Measurements from ENCODE around the gene HMGCS2.
A peak's percentile ranks its signal among the peaks of the same experiment; 100 is the strongest.

HMGCS2 gene

DNA sequence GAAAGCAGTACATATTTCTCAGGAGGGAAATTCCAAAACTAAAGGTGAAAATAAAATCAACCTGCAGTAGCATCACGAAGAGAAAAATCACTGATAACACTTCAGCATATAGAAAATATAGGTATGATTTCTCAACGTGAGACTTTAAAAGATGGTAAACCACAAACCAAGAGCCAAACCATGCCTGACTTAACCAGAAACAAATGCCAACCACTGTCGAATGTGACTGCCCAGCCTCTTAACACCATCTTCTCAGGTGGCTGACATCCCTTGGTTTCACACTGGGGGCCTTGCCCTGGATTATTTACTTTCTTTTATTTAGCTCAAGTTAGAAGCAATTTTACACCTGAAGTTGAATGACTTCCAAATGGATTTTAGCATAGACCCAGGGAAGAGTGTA lies 10.1 kb downstream of the HMGCS2 start:
- no peak for DNase-seq (ENCODE audit: low spot score)

DNA sequence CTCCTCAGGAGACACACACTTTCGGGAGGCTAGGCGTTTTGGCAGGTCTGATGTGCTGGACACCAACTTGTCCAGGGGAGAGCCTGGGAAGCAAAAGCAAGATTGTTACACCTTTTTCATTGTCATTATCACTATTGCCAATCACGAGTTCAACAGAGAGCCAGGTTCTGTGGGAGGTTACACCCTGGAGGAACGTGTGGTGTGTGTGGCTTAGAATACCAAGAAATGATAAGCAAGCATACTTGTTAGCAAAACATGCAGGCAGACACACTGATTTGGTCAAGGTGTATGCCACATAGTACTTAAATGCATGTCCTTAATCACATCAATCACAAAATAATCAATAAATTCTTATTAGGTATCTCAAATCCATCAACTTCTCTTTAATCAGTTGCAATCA lies 16.1 kb downstream of the HMGCS2 start:
- no peak for DNase-seq (ENCODE audit: low spot score)

DNA sequence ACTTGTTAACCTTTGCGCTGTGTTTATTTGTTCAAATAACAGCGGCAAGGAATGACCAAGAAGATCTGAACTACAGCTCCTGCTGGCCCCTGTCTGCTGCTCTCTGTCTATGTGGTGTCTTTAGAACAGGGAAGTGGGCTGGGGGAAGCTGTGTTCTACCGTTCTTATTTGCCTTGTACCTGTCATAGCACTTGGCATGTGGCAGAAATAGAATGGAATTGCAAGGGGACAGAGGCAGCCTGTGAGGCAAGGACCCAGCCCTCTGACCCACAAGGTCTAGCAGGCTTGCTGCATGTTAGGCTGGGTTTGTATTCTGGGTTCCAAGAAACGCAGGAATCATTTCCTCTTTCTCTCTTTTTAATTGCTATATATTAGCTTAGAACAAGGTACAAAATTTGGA lies 20.7 kb downstream of the HMGCS2 start:
- DNase-seq (ENCODE audit: low spot score), result no peak

DNA sequence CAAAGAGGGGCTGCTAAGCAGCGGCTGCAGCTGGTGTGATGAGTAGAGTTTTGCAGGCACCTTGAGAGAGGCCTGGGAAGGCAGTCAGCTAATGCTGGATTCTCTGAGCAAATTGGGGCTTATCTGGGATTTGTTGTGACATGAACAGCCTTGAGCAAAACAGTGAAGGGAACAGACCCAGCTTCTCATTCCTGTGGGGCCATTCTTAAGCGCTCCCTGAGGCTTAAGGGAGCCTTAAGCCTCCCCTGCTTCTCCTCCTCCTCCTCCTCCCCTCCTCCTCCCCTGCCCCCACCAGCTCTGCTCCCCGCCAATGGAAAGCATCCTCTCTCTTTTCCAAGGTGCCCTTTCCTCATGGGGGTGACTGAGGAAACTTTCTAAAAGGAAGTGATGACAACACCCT lies 21.3 kb downstream of the HMGCS2 start:
- no peak for DNase-seq (ENCODE audit: low spot score)

DNA sequence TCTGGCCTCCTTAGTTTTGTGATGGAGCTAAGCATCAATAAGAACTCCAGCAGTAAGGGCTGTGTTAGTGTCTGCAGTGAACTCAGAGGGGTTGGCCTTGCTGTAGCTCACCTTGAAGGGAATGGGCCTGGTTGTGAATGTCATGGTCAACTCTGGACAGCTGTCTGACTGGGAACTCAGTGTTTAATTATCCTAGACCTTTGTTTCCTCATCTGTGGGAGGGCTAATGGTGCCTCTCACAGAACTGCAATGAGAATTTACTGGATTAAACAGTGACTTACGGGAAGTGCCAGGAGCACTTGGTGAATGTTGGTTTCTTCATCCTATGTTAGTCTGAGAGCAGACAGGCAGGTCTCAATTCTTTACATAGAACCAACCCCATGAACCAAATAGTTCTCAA lies 23.7 kb downstream of the HMGCS2 start:
- DNase-seq (ENCODE audit: low spot score), result no peak

DNA sequence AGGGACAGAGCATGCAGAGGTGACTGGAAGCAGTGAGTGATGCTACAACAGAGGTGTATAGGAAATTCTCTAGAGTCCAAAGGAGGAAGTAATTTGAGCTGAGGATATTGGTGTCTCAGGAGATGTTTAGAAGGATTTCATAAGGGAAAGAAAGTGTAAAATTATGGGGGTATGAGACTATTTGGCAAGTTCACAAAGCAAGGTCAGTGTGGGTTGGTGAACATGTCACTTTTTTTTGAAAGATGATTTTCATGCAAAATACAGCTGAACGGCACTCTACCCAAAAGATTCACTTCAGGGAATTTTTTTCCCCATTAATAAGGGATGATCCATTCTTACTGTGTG lies 24.1 kb downstream of the HMGCS2 start:
- DNase-seq (ENCODE audit: low spot score), result no peak

DNA sequence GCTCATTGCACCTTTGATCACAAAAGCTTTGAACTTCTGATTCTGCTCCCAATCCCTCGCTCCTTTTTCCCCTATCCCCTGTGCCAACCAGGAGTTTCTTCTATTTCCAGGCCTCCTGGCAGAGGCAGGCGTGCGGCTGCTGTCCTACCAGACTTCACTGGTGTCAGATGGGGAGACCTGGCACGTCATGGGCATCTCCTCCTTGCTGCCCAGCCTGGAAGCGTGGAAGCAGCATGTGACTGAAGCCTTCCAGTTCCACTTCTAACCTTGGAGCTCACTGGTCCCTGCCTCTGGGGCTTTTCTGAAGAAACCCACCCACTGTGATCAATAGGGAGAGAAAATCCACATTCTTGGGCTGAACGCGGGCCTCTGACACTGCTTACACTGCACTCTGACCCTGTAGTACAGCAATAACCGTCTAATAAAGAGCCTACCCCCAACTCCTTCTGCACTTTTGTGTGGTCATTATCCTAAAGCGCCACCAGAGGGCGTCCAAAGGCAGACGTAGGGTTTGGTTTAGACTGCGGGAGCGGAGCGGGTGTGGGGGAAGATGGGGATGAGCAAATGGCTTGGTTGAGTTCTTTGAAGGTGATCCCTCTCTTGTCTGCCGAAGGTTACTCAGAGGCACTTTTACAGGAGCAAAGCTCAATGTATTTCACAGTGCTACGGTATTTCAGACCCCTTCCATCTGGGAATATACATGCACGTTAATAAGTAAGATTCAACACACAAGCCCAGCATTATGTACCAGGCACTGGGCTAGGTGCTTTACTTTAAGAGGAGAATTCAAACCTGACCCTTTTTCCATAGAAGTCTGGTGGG lies 24.7 kb downstream of the HMGCS2 start:
- peak; percentile 89 for DNase-seq (ENCODE audit: low spot score)

DNA sequence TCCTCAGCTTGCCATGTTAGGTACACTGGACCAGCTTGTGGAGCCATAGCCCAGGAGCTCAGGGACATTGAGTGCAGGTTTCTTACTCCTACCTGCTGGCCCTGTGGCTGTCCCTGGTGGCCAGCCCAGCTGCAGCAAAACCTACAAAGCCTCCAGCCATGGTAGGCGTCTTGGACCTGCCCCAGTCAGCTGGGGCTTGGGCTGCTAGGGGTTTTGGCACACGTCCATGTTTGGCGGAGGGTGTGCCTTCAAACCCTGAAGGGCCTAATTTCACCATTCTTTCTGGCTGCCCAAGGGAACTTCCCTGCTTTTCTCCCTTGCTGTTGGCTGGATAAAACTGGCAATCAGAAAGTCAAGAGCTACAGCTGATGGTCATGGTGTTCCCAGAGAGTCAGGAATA lies 25.4 kb downstream of the HMGCS2 start:
- no peak for DNase-seq (ENCODE audit: low spot score)

DNA sequence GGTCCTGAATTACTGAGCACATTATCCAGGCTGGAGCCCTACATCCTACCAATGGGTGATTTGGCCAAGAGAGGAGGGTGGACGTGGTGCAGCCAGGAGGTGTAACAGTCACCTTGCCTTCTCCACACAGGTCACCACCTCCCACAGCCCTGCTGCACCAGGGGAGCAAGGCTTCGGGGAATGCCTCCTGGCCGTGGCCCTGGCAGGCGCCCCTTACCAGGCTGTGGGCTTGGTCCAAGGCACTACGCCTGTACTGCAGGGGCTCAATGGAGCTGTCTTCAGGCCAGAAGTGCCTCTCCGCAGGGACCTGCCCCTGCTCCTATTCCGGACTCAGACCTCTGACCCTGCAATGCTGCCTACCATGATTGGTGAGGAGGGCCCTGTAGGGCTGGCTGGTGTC lies 26.0 kb downstream of the HMGCS2 start:
- no peak for DNase-seq (ENCODE audit: low spot score)

DNA sequence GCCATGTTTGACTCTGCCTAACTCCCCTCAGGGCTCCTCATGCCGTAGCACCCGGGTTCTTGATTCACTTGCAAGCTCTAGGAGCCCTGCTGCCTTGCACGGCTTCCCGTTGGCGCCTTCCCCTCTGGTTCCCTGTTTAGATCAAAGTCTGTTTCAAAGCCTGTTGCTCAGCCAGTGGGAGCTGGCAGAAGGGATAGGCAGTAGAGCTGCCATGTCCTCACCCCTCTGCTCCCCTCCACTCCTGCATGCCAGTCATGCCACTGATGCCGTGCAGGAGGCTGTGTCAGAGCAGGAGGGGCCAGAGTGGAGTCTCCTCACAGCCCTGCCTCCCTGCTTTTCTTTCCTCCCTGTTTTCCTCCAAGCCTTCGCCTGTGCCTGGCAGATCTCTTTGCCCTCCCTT lies 26.5 kb downstream of the HMGCS2 start:
- DNase-seq (ENCODE audit: low spot score), result no peak

DNA sequence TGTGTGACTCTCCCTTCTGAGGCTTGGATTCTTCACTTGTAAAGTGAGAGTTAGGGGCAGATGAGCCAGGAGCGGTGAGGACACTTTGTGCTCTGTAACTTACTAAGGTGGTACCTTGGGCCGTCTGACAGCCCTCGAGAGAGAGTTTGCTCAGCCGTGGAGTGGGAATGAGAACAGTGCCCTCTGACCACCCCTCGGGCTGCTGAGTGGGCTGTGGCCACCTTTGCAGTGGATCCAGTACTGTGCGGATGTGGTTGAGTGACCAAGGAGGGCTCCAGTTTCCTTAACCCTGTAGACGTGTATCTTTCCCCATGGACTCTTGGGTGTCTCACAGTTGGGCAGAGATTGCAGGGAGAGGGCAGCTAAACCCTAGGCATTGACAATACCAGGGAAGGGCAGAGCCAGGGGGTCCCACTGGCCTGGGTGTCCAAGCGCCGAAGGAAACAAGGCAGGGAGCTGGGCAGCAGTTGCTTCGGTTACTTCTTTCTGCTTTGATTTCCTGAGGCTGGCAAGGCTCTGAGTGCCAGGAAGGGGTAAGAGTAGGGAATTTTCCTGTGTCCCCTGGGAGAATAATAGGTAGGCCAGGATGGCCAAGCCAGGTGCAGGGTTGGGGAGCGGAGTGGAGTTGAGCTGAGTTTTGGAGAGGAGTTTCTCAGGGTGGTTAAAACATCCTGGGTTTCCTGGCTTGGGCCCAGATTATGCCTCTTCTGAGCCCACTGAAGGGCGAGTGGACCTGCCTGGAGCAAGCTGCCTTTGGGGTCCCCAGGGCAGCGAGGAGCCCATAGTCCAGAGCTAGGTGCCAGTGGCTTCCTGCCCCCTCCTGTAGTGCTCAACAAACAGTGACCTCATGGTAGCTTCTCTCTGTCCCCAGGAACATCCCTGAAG lies 27.6 kb downstream of the HMGCS2 start:
- no peak for DNase-seq (ENCODE audit: low spot score)

DNA sequence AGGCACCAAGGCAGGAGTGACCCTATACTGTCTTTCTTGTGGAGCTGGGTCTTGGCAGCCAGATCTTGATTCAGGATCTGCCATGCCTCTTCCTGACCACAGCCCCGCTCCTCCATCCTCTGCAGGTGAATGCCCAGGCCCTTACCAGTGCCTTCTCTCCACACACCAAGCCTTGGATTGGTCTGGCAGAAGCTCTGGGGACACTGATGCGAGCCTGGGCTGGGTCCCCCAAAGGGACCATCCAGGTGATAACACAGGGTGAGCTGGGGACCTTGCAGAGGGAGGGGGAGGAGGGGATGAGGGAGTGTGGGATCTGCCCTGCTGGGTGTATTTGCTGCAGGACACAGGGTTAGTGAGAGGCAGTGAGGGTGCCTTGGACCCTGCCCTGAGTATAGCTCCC lies 28.4 kb downstream of the HMGCS2 start:
- no peak for DNase-seq (ENCODE audit: low spot score)

DNA sequence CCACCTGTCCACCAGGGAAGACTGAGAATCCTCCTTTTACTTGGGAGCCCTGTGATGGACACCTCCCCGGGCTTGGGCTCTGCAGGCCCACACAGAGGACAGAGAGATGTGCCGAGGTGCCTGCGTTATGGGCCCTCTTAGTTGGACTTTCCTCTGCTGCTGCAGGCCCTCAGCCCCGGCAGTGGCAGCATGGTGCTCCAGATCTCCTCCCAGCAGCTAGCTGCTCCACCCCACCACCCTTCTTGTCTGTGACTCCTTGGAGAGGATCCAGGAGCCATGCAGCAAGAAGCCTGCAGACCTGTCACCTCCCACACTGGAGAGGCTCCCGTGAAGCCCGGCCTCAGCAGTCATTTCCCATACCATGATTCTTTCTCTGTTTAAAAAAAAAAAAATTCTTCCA lies 29.6 kb downstream of the HMGCS2 start:
- no peak for DNase-seq (ENCODE audit: low spot score)

DNA sequence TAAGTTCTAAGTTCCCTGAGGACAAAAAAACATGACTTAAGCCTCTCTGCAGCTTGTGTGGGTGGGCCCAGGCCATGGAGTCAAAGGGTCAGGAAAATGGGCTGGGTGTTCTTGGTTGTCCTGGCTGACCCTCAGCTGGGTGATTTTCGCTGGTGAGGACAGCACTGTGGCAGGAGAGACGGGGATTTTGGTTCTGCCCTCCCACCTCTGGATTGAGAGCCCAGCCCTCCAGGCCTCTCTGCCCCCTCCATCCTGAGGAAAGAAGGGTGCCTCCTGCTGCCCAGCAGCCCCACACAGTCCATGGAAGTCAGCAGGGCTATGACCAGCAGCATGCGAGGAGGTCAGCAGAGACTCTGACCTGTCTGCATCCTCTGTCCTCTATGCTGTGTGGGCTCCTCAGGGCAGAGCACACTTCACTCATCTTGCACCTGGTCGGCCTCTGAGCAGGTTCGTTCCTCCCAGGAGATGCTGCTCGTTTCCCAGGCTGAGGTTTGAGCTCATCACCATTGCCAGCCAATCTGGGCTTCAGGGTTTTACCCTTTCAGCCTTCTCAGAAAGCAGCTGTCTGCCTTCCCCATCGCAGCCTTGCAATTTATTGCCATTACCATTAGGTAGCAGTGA lies 30.5 kb downstream of the HMGCS2 start:
- no peak for DNase-seq (ENCODE audit: low spot score)

DNA sequence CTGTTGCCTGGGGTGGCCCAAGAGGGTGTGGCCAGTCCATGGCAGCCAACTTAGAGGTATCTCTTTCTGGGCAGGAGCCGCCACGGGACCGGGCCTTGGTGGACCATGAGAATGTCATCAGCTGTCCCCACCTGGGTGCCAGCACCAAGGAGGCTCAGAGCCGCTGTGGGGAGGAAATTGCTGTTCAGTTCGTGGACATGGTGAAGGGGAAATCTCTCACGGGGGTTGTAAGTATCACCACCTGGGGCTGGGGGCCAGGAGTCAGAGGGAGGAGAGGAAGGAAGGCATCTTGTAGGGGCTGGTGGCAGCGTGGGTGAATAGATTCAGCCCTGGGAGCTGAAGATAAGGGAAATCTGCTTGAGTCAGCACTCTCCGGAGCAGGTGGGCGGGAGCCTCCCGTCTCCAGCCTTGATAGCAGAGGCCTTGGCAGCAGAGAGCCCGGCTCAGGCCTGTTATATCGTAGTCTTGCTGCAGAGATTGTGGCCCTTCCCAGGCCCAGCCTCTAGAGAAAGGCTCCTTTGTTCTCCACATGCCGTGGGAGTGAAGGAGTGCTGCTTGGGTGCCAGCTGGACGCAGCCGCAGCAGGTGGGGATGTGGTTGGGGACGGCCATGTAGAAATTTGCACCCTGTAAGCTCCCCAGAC lies 31.5 kb downstream of the HMGCS2 start:
- DNase-seq (ENCODE audit: low spot score), result peak; percentile 88

DNA sequence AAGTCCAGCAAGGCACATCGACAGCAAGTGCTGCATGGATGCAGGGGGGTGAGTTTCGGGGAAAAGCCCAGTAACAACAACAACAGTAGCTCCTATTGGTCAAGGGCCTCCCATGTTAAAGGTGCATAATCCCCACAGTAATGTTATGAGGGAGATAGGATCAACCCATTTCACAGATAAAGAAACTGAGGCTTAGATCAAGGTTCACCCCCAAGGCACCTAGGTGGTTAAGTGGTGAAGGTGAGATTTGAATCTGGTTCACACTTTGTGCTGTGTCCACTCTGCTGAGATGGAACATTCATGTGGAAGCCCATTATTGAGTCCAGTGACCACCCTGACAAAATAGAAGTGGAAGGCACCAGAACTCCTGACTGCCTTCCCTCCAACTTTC lies 32.1 kb downstream of the HMGCS2 start:
- no peak for DNase-seq (ENCODE audit: low spot score)

DNA sequence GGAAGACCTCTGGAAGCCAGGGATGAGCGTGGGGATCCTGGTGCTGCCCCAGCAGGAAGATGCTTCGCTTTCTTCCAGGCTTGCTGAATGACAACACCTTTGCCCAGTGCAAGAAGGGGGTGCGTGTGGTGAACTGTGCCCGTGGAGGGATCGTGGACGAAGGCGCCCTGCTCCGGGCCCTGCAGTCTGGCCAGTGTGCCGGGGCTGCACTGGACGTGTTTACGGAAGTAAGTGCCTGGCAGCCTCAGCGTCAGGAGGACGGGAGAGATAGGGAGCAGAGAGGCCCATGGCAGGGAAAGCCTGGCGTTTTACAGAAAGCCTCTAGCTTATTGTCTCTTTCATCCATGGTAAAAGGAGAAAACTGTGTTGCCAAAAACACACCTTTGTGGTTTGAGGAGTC lies 33.5 kb downstream of the HMGCS2 start:
- peak; percentile 69 for DNase-seq (ENCODE audit: low spot score)

DNA sequence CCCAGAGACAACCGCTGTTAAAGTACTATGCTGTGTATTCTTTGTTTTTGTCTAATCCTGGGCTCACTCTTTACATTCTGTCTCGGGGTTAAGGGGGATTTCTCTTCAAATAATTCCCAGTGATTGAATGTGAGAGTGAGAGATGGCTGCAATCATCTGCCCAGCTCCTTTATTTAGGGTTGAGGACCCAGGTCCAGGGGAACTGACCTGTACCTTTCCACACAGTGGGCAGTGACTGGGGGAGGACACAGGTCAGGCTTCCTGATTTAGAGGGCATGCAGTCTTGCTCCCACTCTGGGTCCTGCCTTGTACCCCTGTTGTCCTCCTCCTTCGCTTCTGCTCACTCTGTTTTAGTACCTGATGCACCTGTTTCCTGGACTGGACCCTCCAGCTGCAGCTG lies 35.0 kb downstream of the HMGCS2 start:
- no peak for DNase-seq (ENCODE audit: low spot score)

DNA sequence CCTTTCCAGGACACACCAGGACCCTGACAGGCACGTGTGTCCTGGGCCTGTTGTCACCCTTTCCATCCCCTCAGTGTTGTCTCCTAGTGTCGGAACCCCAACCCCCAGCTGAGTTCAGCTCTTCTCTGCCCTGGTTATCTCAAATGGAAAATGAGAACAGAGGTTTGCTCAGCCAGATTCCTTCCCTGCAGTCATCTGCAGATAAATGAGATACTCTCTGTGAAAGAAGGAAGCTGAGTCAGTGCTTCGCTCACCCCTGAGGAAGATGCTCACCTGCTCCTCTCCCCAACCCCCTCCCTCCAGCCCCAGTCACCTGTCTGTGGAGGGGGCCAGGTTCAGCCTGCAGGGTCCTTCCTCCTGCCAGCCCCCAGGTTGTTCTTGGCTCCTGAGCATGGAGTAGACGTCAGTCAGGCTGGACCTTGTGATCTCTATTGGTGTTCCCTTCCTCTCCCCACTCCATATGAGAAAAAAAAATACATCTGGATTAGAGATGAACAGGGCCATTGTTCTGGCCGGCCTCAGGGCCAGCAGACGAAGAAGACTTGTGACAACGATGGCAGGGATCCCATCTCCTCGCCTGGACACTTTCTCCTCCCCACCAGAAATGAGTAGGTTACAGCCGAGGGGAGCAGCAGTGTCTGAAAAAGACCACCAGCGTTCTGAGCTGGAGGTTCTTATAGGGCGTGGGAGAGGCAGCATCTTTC lies 36.1 kb downstream of the HMGCS2 start:
- DNase-seq (ENCODE audit: low spot score), result peak; percentile 95

DNA sequence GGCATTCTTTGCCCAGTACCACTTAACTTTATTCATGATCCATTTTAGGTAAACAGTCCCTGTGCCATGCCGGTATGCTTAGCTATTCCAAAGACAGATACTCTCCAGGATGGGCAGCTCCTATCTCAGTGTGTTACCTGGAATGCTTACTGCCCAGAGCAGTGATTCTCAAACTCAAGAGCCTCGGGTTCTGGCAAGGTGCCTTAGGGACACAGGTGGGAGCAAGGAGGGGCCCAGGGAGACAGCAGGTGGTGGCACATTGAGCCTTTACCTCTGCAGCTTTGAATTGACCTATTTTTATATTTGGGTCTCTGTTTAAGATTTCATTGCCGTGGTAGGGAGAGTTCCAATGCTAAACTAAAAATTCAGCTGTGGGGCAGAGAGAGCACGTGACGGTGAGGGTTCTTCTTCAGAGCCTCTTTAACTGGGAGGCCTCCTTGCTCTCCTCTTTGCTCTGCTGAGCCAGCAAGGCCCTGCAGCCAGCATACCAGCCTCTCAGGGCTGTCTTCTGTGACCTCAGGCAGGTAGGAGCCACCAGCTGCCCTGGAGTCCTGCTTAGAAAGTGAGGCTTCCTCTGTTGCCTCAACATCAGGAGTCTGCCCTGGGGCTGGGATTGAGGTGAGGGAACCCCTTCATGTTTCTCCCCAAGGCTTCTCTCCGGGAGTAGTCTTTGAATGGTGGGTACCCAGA lies 36.8 kb downstream of the HMGCS2 start:
- DNase-seq (ENCODE audit: low spot score), result no peak

DNA sequence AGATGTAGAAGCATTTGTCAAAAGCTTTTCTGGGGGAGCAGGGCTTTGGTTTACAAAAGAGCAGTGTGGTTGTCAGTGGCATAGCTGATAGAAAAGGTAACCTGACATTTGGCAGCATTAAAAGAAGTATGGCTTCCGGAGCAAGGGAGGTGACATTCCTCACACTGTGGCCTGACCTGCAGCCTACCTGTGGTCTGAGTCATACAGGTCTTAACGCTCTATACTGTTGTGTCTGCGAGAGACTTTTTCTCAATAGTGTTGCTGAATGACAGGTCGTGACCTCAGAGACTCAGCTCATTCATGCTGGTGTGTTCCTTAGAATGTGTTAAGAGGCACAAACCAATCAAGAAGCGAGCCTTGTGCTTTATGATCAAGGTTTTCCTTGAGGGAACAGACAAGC lies 37.6 kb downstream of the HMGCS2 start:
- no peak for DNase-seq (ENCODE audit: low spot score)
